IMR-90 (cell line): ENCODE data around the gene KRTAP12-3. TPM values are rescaled to one million over a fixed set of nuclear protein-coding genes. Genes with fewer than 3 reads are reported as not detected.

Experiments
- ATAC-seq: fragments of 200-7000 bp; cut with Tn5 transposase; 2 replicates; pipeline ENCODE4 v1.9.1; 2020; ENCODE audit warnings: low read depth, mild to moderate bottlenecking, moderate library complexity
- BruUV-seq: library from RNA; stranded (reverse); fragments of 400-500 nt; replicated peaks from 2 replicates; lab custom pipeline; 2021; lab: Mats Ljungman, UMichigan
- CTCF ChIA-PET: fragments of 300-600 bp; formaldehyde crosslinking; extraction: SDS; loops from one replicate; lab custom pipeline; 2021; ENCODE audit warnings: antibody characterized with exemption; lab: Yijun Ruan, JAX
- POLR2A ChIA-PET: fragments of 300-600 bp; sonication (Branson Sonifier 250); formaldehyde crosslinking; loops from one replicate; lab custom pipeline; 2022; ENCODE audit warnings: antibody characterized with exemption; ENCODE audit not compliant: unreplicated experiment; lab: Charles Lee
- DNase-seq: peaks from one replicate; pipeline ENCODE4 v3.0.0; 2013
- H2AFZ ChIP-seq: replicated peaks from 2 replicates; pipeline ENCODE3; 2013; ENCODE audit warnings: low read length, mild to moderate bottlenecking; ENCODE audit not compliant: poor library complexity
- H2AK5ac ChIP-seq: 2 replicates; pipeline ENCODE4 v1.6.1; 2013; ENCODE audit warnings: low read depth, low read length, inconsistent platforms
- H2AK9ac ChIP-seq: replicated peaks from 2 replicates; pipeline ENCODE3; 2013; ENCODE audit warnings: mild to moderate bottlenecking, low read depth, low read length, moderate library complexity; ENCODE audit not compliant: poor library complexity
- H2BK120ac ChIP-seq: 2 replicates; pipeline ENCODE4 v1.6.1; 2013; ENCODE audit warnings: low read depth, low read length, inconsistent platforms
- H2BK15ac ChIP-seq: 3 replicates; pipeline ENCODE4 v1.6.1; 2013; ENCODE audit warnings: low read depth, low read length, inconsistent platforms
- H2BK20ac ChIP-seq: 2 replicates; pipeline ENCODE4 v1.6.1; 2013; ENCODE audit warnings: low read depth, mild to moderate bottlenecking, inconsistent platforms, low read length, moderate library complexity
- H2BK5ac ChIP-seq: 2 replicates; pipeline ENCODE4 v1.6.1; 2013; ENCODE audit warnings: mild to moderate bottlenecking, low read depth, low read length, inconsistent platforms; ENCODE audit not compliant: poor library complexity, severe bottlenecking
- H3K14ac ChIP-seq: replicated peaks from 2 replicates; pipeline ENCODE4 v1.6.1; 2013; ENCODE audit warnings: low read depth, low read length, inconsistent platforms
- H3K18ac ChIP-seq: 2 replicates; pipeline ENCODE4 v1.6.1; 2013; ENCODE audit warnings: low read depth, low read length, control low read depth
- H3K23ac ChIP-seq: 2 replicates; pipeline ENCODE4 v1.6.1; 2013; ENCODE audit warnings: low read depth, low read length, inconsistent platforms
- H3K27ac ChIP-seq: 2 replicates; pipeline ENCODE4 v1.5.1; 2013; ENCODE audit warnings: mild to moderate bottlenecking, control low read depth, low read length; ENCODE audit not compliant: insufficient read depth
- H3K27me3 ChIP-seq: 2 replicates; pipeline ENCODE4 v1.6.1; 2013; ENCODE audit warnings: low read length; ENCODE audit not compliant: control insufficient read depth, insufficient read depth
- H3K36me3 ChIP-seq: 2 replicates; pipeline ENCODE4 v1.6.1; 2013; ENCODE audit warnings: low read length, mixed read lengths; ENCODE audit not compliant: control insufficient read depth, insufficient read depth
- H3K4ac ChIP-seq: 2 replicates; pipeline ENCODE4 v1.6.1; 2013; ENCODE audit warnings: low read depth, low read length, inconsistent platforms
- H3K4me1 ChIP-seq: 2 replicates; pipeline ENCODE4 v1.6.1; 2013; ENCODE audit warnings: low read length, mixed read lengths; ENCODE audit not compliant: control insufficient read depth, insufficient read depth
- H3K4me2 ChIP-seq: 2 replicates; pipeline ENCODE4 v1.6.1; 2013; ENCODE audit warnings: low read depth, mild to moderate bottlenecking, control low read depth, low read length, moderate library complexity
- H3K4me3 ChIP-seq: 2 replicates; pipeline ENCODE4 v1.5.1; 2013; ENCODE audit warnings: low read depth, mild to moderate bottlenecking, control low read depth, low read length, moderate library complexity; ENCODE audit not compliant: insufficient read depth
- H3K56ac ChIP-seq: 2 replicates; pipeline ENCODE4 v1.6.1; 2013; ENCODE audit warnings: low read length, inconsistent platforms; ENCODE audit not compliant: insufficient read depth; ENCODE audit errors: extremely low read depth
- H3K79me1 ChIP-seq, 2 experiments: 2 replicates each; pipeline ENCODE4 v1.6.1; 2013; ENCODE audit warnings: low read length in 2 of 2, inconsistent platforms in 1 of 2, low read depth in 1 of 2
- H3K9ac ChIP-seq: 2 replicates; pipeline ENCODE4 v1.6.1; 2013; ENCODE audit warnings: low read depth, low read length, control low read depth
- H3K9me1 ChIP-seq: 2 replicates; pipeline ENCODE4 v1.6.1; 2013; ENCODE audit warnings: low read length, inconsistent platforms; ENCODE audit not compliant: insufficient read depth
- H3K9me3 ChIP-seq: 2 replicates; pipeline ENCODE4 v1.6.1; 2013; ENCODE audit warnings: low read length; ENCODE audit not compliant: control insufficient read depth, insufficient read depth
- H4K20me1 ChIP-seq: 2 replicates; pipeline ENCODE4 v1.6.1; 2013; ENCODE audit warnings: low read length, inconsistent platforms; ENCODE audit not compliant: insufficient read depth
- H4K5ac ChIP-seq: 2 replicates; pipeline ENCODE4 v1.6.1; 2013; ENCODE audit warnings: mild to moderate bottlenecking, low read depth, low read length, control low read depth
- H4K8ac ChIP-seq, 2 experiments: 2 replicates each; pipeline ENCODE4 v1.6.1; 2013; ENCODE audit warnings: low read depth in 2 of 2, low read length in 2 of 2, control low read depth in 1 of 2, inconsistent platforms in 1 of 2
- H4K91ac ChIP-seq: 2 replicates; pipeline ENCODE4 v1.6.1; 2013; ENCODE audit warnings: low read depth, low read length, inconsistent platforms; ENCODE audit not compliant: insufficient read depth
- BHLHE40 ChIP-seq: fragments of 150-350 bp; IDR thresholded peaks from 2 replicates; pipeline ENCODE4 v1.6.1; 2016; ENCODE audit warnings: mild to moderate bottlenecking, low read depth, low read length
- CEBPB ChIP-seq: IDR thresholded peaks from 2 replicates; pipeline ENCODE4 v1.6.1; 2012; ENCODE audit warnings: low read depth, low read length, improper control_type of control experiment
- CHD1 ChIP-seq: IDR thresholded peaks from 2 replicates; pipeline ENCODE4 v1.6.1; 2012; ENCODE audit warnings: low read depth, low read length, improper control_type of control experiment
- FOS ChIP-seq: fragments of 150-350 bp; IDR thresholded peaks from 2 replicates; pipeline ENCODE4 v1.6.1; 2016; ENCODE audit warnings: low read depth, low read length
- MAFK ChIP-seq: IDR thresholded peaks from 2 replicates; pipeline ENCODE4 v1.6.1; 2012; ENCODE audit warnings: low read depth, low read length, improper control_type of control experiment
- MAZ ChIP-seq: IDR thresholded peaks from 2 replicates; pipeline ENCODE4 v1.6.1; 2012; ENCODE audit warnings: low read depth, mild to moderate bottlenecking, low read length, improper control_type of control experiment, moderate library complexity, borderline replicate concordance
- MXI1 ChIP-seq: IDR thresholded peaks from 2 replicates; pipeline ENCODE4 v1.6.1; 2012; ENCODE audit warnings: low read depth, mild to moderate bottlenecking, low read length, moderate library complexity, borderline replicate concordance
- NFE2L2 ChIP-seq: fragments of 150-350 bp; IDR thresholded peaks from 2 replicates; pipeline ENCODE4 v1.6.1; 2016; ENCODE audit warnings: low read depth, mild to moderate bottlenecking, low read length
- POLR2A ChIP-seq: IDR thresholded peaks from 2 replicates; pipeline ENCODE4 v1.6.1; 2012; ENCODE audit warnings: mild to moderate bottlenecking, low read depth, low read length
- RAD21 ChIP-seq: IDR thresholded peaks from 2 replicates; pipeline ENCODE4 v1.6.1; 2012; ENCODE audit warnings: low read length, improper control_type of control experiment
- RCOR1 ChIP-seq: IDR thresholded peaks from 2 replicates; pipeline ENCODE4 v1.6.1; 2012; ENCODE audit warnings: mild to moderate bottlenecking, low read length, improper control_type of control experiment; ENCODE audit not compliant: insufficient replicate concordance
- RFX5 ChIP-seq: IDR thresholded peaks from 2 replicates; pipeline ENCODE4 v1.8.0; 2012; ENCODE audit warnings: low read depth, mild to moderate bottlenecking, low read length, moderate library complexity
- SMC3 ChIP-seq: fragments of 150-350 bp; IDR thresholded peaks from 2 replicates; pipeline ENCODE4 v1.6.1; 2016; ENCODE audit warnings: low read depth, mild to moderate bottlenecking, antibody characterized with exemption, low read length, moderate library complexity
- WGBS, 2 experiments: methylation state at CpG; one replicate each; pipeline versions ENCODE4 v1.1.5 to v1.1.7; 2013; ENCODE audit warnings: missing lambda C conversion rate in 2 of 2; ENCODE audit not compliant: insufficient read length in 1 of 2; ENCODE audit errors: extremely low coverage in 2 of 2; 5-methylcytosine and 5-hydroxymethylcytosine counted together
- dilution Hi-C: fragments of 300-500 bp; cut with HindIII; formaldehyde crosslinking; loops from one replicate; pipeline ENCODE4 v1.14.3; 2018; ENCODE audit warnings: low sequenced_read_pairs; ENCODE audit not compliant: unreplicated experiment
- in situ Hi-C: fragments of 300-500 bp; cut with MboI; formaldehyde crosslinking; loops from 3 replicates; pipeline ENCODE4 v1.14.3; 2019; ENCODE audit warnings: low sequenced_read_pairs, inconsistent platforms, mixed read lengths
- intact Hi-C: fragments of 100-400 bp; cut with micrococcal nuclease; formaldehyde crosslinking; loops from 2 replicates; pipeline ENCODE4 v1.10.0; 2022
- polyA plus RNA-seq, 3 experiments: library from polyadenylated mRNA; depleted of rRNA; stranded (reverse); fragments of >200 nt; gene quantifications; 2 replicates each; pipeline ENCODE4 v1.2.3, GENCODE V29; 2012; ENCODE audit warnings: low replicate concordance in 1 of 3
- total RNA-seq: library from RNA; depleted of rRNA; stranded (reverse); fragments of >200 nt; gene quantifications from 2 replicates; pipeline ENCODE4 v1.2.3, GENCODE V29; 2012
- TF ChIP-seq, protein P1 (sequence below): conservative IDR thresholded peaks from 2 replicates; pipeline ENCODE4 v1.5.1; 2012; ENCODE audit warnings: mild to moderate bottlenecking, low read depth, low read length, improper control_type of control experiment
- TF ChIP-seq, protein P2 (sequence below): fragments of 150-350 bp; IDR thresholded peaks from 2 replicates; pipeline ENCODE4 v1.6.1; 2016; ENCODE audit warnings: low read depth, mild to moderate bottlenecking, low read length, moderate library complexity, borderline replicate concordance
- TF ChIP-seq, protein P3 (sequence below): fragments of 150-350 bp; IDR thresholded peaks from 2 replicates; pipeline ENCODE4 v1.6.1; 2017; ENCODE audit warnings: mild to moderate bottlenecking, antibody characterized with exemption, low read length, low read depth

KRTAP12-3 gene
- total and polyA plus RNA-seq, 2 of the 4 experiments (the other 2 are of a cell fraction): not detected

DNA sequence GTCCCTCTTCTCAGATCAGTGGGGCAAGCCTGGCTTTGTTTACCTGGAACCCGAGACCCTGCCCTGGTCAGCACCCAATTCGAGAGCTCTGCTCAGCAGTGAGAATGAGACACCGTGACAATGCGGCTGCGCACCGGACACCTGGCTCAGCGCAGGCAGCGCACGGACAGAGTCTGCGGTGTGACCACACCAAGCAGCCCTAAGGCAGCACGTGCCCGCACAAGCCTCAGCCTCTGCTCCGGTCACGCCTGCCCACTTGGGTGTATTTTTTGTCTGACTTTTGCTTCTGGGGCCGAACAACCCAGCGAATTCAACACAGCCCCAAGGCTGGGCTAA lies 41.2 kb upstream of the KRTAP12-3 start:
- dilution Hi-C loops (no loop called here), in situ Hi-C loops (no loop called here), intact Hi-C loops (no loop called here)
- 66% methylated on average over 11 of the region's 16 CpGs; no CpG with 5 or more reads in 1 of the 2 experiments for WGBS, 2 experiments
- Histone ChIP-seq H3K9me3 (peaks cover 12% of the 10 kb centered on the region), H3K9me1 (no peaks in the 10 kb centered on the region), H4K20me1 (no peaks in the 10 kb centered on the region), H3K36me3 (no peaks in the 10 kb centered on the region), H3K4ac (no peak overlapping the region), H3K14ac (no peak overlapping the region), H3K56ac (no peak overlapping the region), H4K91ac (no peak overlapping the region), H2AFZ (no peak overlapping the region), H2BK20ac (no peak overlapping the region), H2BK5ac (no peak overlapping the region), H3K4me3 (no peak overlapping the region), H3K18ac (no peak overlapping the region), H2BK15ac (no peak overlapping the region), H3K27me3 (peaks cover 3% of the 10 kb centered on the region; the same call in 1 of the 2 replicates), H3K27ac (no peak overlapping the region), H4K5ac (no peak overlapping the region), H3K79me1 (no peaks in the 10 kb centered on the region), H3K4me2 (no peak overlapping the region), H3K4me1 (no peaks in the 10 kb centered on the region), H2AK9ac (no peak overlapping the region), H2BK120ac (no peak overlapping the region), H2AK5ac (no peak overlapping the region), H4K8ac (no peak overlapping the region), H3K9ac (no peak overlapping the region), H3K23ac (no peak overlapping the region)
- ChIA-PET POLR2A (no interaction called here), CTCF (no interaction called here)
- DNase-seq (no peak), ATAC-seq (no peak)
- TF ChIP-seq, protein P1, sequence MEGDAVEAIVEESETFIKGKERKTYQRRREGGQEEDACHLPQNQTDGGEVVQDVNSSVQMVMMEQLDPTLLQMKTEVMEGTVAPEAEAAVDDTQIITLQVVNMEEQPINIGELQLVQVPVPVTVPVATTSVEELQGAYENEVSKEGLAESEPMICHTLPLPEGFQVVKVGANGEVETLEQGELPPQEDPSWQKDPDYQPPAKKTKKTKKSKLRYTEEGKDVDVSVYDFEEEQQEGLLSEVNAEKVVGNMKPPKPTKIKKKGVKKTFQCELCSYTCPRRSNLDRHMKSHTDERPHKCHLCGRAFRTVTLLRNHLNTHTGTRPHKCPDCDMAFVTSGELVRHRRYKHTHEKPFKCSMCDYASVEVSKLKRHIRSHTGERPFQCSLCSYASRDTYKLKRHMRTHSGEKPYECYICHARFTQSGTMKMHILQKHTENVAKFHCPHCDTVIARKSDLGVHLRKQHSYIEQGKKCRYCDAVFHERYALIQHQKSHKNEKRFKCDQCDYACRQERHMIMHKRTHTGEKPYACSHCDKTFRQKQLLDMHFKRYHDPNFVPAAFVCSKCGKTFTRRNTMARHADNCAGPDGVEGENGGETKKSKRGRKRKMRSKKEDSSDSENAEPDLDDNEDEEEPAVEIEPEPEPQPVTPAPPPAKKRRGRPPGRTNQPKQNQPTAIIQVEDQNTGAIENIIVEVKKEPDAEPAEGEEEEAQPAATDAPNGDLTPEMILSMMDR: no peak
- TF ChIP-seq MAZ (no peak), CHD1 (no peak), MXI1 (no peak), MAFK (no peak), RFX5 (no peak), POLR2A (no peak), FOS (no peak), CEBPB (no peak), RCOR1 (no peak), SMC3 (no peak), NFE2L2 (no peak), RAD21 (no peak), BHLHE40 (no peak)
- TF ChIP-seq, protein P2, sequence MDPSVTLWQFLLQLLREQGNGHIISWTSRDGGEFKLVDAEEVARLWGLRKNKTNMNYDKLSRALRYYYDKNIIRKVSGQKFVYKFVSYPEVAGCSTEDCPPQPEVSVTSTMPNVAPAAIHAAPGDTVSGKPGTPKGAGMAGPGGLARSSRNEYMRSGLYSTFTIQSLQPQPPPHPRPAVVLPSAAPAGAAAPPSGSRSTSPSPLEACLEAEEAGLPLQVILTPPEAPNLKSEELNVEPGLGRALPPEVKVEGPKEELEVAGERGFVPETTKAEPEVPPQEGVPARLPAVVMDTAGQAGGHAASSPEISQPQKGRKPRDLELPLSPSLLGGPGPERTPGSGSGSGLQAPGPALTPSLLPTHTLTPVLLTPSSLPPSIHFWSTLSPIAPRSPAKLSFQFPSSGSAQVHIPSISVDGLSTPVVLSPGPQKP: no peak
- TF ChIP-seq, protein P3, sequence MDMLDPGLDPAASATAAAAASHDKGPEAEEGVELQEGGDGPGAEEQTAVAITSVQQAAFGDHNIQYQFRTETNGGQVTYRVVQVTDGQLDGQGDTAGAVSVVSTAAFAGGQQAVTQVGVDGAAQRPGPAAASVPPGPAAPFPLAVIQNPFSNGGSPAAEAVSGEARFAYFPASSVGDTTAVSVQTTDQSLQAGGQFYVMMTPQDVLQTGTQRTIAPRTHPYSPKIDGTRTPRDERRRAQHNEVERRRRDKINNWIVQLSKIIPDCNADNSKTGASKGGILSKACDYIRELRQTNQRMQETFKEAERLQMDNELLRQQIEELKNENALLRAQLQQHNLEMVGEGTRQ: no peak
- no TSS peak for BruUV-seq
